ENCODE measurements around the gene TRERF1.

The TRERF1 gene

DNA sequence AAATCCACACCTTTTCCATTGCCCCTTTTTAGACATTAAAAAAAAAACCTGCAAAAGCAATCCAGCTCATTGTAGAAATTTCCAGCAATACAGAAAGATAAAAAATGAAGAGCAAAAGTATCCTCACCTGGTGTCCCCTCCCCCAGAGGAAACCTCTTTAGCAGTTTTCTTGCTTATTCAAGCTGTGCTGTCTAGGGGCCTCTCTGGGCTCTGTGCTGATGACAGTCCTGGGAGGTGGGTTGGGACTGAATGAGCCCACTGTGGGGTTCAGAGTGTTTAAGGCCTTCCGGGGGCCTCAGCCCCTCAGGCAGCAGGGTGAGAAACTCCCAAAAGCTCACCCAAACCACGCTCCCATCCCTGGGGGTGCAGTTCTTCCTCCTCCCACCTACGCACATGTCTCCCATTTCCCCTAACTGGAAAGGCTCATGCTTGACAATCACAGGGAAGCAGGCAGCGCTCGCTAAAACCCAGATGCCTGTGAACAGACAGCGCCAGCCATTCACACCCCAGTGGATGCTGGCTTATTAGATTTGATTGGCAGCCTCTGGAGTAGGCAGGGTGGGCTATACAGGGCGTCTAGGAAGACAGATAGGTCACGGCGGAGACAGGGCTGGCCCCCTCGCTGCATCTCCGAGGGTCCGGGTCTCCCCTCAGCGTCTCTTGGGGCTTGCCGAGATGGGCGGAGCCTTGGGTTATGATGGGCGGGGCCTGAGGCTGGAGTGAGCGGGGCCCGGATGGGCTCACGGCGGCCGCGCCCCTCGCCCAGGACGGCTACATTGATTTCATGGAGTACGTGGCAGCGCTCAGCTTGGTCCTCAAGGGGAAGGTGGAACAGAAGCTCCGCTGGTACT is 274.0 kb downstream of the TRERF1 start:
- Histone ChIP-seq H3K4ac (ENCODE audit: low read depth in 1 of 2, low read length in 2 of 2) (no peak overlapping the region), H4K91ac (ENCODE audit: low read length) (no peak overlapping the region), H2BK12ac (ENCODE audit: low read length in 2 of 2) (no peak overlapping the region), H3K4me3 (ENCODE audit: insufficient read depth in 1 of 2, low read depth in 1 of 2, low read length in 2 of 2) (no peak overlapping the region), H2BK5ac (ENCODE audit: low read depth, low read length, poor library complexity, severe bottlenecking) (no peak overlapping the region), H3K4me2 (ENCODE audit: low read length, poor library complexity, severe bottlenecking) (no peak overlapping the region), H3K9me3 (ENCODE audit: control insufficient read depth, low read length) (no peaks in the 10 kb centered on the region), H3K27ac (ENCODE audit: low read length, poor library complexity, severe bottlenecking) (no peak overlapping the region), H2AK5ac (ENCODE audit: low read length, severe bottlenecking) (no peak overlapping the region), H2BK15ac (ENCODE audit: low read depth, poor library complexity, severe bottlenecking) (peak overlapping the region; percentile 38), H3K79me1 (replicated peaks; ENCODE audit: low read length, poor library complexity, severe bottlenecking) (no peaks in the 10 kb centered on the region), H3K18ac (ENCODE audit: low read depth in 1 of 2, low read length in 2 of 2) (no peak overlapping the region), H3K27me3 (ENCODE audit: control insufficient read depth in 1 of 2, insufficient read depth in 1 of 2, low read length in 2 of 2) (peaks cover 0 to 11% of the 10 kb centered on the region in 2 experiments), H2BK120ac (ENCODE audit: low read depth, low read length) (no peak overlapping the region), H2AFZ (ENCODE audit: low read depth, low read length) (peak overlapping the region; percentile 6), H3K14ac (ENCODE audit: low read length in 2 of 2) (no peak overlapping the region), H3K9ac (ENCODE audit: low read length) (no peak overlapping the region), H3K23ac (ENCODE audit: low read length in 2 of 2) (no peak overlapping the region), H3K36me3 (ENCODE audit: control insufficient read depth in 1 of 2, insufficient read depth in 2 of 2, low read depth in 1 of 2, low read length in 2 of 2) (no peaks in the 10 kb centered on the region), H3K4me1 (ENCODE audit: control insufficient read depth, insufficient read depth, low read depth, low read length) (no peaks in the 10 kb centered on the region), H4K8ac (ENCODE audit: low read length) (no peak overlapping the region)
- no peak for DNase-seq
- WGBS = 24% methylated on average over 27 of the region's 27 CpGs

DNA sequence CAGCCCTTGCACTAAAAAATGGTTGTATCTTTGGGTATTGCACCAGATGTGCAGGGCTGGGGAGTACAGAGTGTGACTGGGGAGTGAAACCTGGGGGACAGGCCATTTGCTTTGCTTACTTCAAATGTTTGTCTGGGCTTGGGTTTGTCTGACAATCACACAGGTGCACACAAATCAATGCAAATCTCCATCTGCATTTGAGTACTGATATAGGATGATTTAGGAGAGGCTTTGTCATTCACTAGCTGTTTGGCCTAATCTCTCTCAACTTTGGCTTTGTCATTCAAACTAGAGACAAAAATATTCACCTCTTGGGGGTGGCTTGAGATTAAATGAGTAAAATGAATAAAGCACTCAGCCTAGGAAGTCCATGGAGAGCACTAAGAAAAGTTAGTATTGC is 274.7 kb downstream of the TRERF1 start:
- DNase-seq = no peak
- no peak overlapping the region for H3K4ac ChIP-seq (ENCODE audit: low read depth in 1 of 2, low read length in 2 of 2)
- no peaks in the 10 kb centered on the region for H3K36me3 ChIP-seq (ENCODE audit: control insufficient read depth in 1 of 2, insufficient read depth in 2 of 2, low read depth in 1 of 2, low read length in 2 of 2)
- no peak overlapping the region for H4K91ac ChIP-seq (ENCODE audit: low read length)
- H2BK12ac ChIP-seq (ENCODE audit: low read length in 2 of 2) = no peak overlapping the region
- H3K14ac ChIP-seq (ENCODE audit: low read length in 2 of 2) = no peak overlapping the region
- H3K9me3 ChIP-seq (ENCODE audit: control insufficient read depth, low read length) = no peaks in the 10 kb centered on the region
- no peak overlapping the region for H3K4me3 ChIP-seq (ENCODE audit: insufficient read depth in 1 of 2, low read depth in 1 of 2, low read length in 2 of 2)
- H3K9ac ChIP-seq (ENCODE audit: low read length) = no peak overlapping the region
- no peak overlapping the region for H2BK5ac ChIP-seq (ENCODE audit: low read depth, low read length, poor library complexity, severe bottlenecking)
- no peak overlapping the region for H3K4me2 ChIP-seq (ENCODE audit: low read length, poor library complexity, severe bottlenecking)
- H2BK15ac ChIP-seq (ENCODE audit: low read depth, poor library complexity, severe bottlenecking) = no peak overlapping the region
- H3K23ac ChIP-seq (ENCODE audit: low read length in 2 of 2) = no peak overlapping the region
- H2AK5ac ChIP-seq (ENCODE audit: low read length, severe bottlenecking) = no peak overlapping the region
- no peak overlapping the region for H3K27ac ChIP-seq (ENCODE audit: low read length, poor library complexity, severe bottlenecking)
- H3K27me3 ChIP-seq (ENCODE audit: control insufficient read depth in 1 of 2, insufficient read depth in 1 of 2, low read length in 2 of 2) = peaks cover 0 to 11% of the 10 kb centered on the region in 2 experiments
- H3K79me1 ChIP-seq (replicated peaks; ENCODE audit: low read length, poor library complexity, severe bottlenecking) = no peaks in the 10 kb centered on the region
- H2BK120ac ChIP-seq (ENCODE audit: low read depth, low read length) = no peak overlapping the region
- H3K4me1 ChIP-seq (ENCODE audit: control insufficient read depth, insufficient read depth, low read depth, low read length) = no peaks in the 10 kb centered on the region
- H3K18ac ChIP-seq (ENCODE audit: low read depth in 1 of 2, low read length in 2 of 2) = no peak overlapping the region
- H2AFZ ChIP-seq (ENCODE audit: low read depth, low read length) = no peak overlapping the region
- H4K8ac ChIP-seq (ENCODE audit: low read length) = no peak overlapping the region

DNA sequence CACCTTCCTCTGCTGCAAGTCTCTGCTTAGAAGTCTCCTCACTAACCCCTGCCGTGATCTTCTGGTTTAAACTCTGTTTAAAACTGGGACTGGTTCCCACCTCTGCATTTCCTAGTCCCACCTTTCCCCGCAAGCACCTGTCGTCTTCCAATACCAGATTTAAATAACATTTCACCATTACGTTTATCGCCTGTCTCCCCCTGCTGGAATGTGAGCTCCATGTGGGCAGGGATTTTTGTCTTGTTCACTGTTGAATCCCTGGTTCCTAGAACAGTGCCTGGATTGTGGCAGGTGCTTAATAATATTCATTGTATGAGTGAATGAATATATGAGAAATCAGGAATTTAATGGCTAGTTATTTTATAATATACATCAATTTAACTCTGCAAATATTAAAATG is 275.9 kb downstream of the TRERF1 start:
- Histone ChIP-seq H3K4ac (ENCODE audit: low read depth in 1 of 2, low read length in 2 of 2) (no peak overlapping the region), H3K14ac (ENCODE audit: low read length in 2 of 2) (no peak overlapping the region), H2AK5ac (ENCODE audit: low read length, severe bottlenecking) (no peak overlapping the region), H3K9me3 (ENCODE audit: control insufficient read depth, low read length) (no peaks in the 10 kb centered on the region), H3K36me3 (ENCODE audit: control insufficient read depth in 1 of 2, insufficient read depth in 2 of 2, low read depth in 1 of 2, low read length in 2 of 2) (no peaks in the 10 kb centered on the region), H2BK120ac (ENCODE audit: low read depth, low read length) (no peak overlapping the region), H2BK12ac (ENCODE audit: low read length in 2 of 2) (no peak overlapping the region), H3K4me3 (ENCODE audit: insufficient read depth in 1 of 2, low read depth in 1 of 2, low read length in 2 of 2) (no peak overlapping the region), H3K9ac (ENCODE audit: low read length) (no peak overlapping the region), H3K4me2 (ENCODE audit: low read length, poor library complexity, severe bottlenecking) (no peak overlapping the region), H3K27me3 (ENCODE audit: control insufficient read depth in 1 of 2, insufficient read depth in 1 of 2, low read length in 2 of 2) (peaks cover 0 to 11% of the 10 kb centered on the region in 2 experiments), H3K18ac (ENCODE audit: low read depth in 1 of 2, low read length in 2 of 2) (no peak overlapping the region), H4K91ac (ENCODE audit: low read length) (no peak overlapping the region), H2BK15ac (ENCODE audit: low read depth, poor library complexity, severe bottlenecking) (no peak overlapping the region), H3K4me1 (ENCODE audit: control insufficient read depth, insufficient read depth, low read depth, low read length) (no peaks in the 10 kb centered on the region), H3K27ac (ENCODE audit: low read length, poor library complexity, severe bottlenecking) (no peak overlapping the region), H3K79me1 (replicated peaks; ENCODE audit: low read length, poor library complexity, severe bottlenecking) (no peaks in the 10 kb centered on the region), H4K8ac (ENCODE audit: low read length) (no peak overlapping the region), H3K23ac (ENCODE audit: low read length in 2 of 2) (no peak overlapping the region), H2AFZ (ENCODE audit: low read depth, low read length) (no peak overlapping the region), H2BK5ac (ENCODE audit: low read depth, low read length, poor library complexity, severe bottlenecking) (no peak overlapping the region)
- WGBS = 65% methylated on average over 3 of the region's 5 CpGs
- no peak for DNase-seq

Measured in mesenchymal stem cell (in vitro differentiated cells and primary cell).